ENCODE data around the gene KIT. TPM values are rescaled to one million over a fixed set of nuclear protein-coding genes. Genes with fewer than 3 reads are reported as not detected.

The KIT gene
- total RNA-seq, 1 experiment from 2014 or later: not detected

DNA sequence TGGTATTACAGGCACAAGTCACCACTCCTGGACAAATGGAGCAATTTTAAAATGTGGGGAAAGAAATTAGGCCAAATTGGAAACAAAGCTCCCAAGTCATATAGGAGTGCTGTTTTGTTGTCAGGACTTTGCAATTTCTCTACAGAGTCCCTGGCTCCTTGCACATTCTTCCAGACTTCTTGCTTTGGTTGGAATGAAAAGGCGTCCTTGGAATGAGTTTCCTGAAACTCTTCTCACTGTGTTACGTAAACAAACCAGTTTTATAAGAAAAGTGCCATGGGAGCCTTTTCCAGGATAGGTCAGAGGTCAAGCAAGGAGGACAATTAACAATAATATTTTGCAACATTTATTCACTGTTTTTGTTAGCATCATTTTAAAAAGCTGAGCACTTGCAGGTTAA is 32.4 kb upstream of the KIT start:
- Histone ChIP-seq H3K9me2 (ENCODE audit: insufficient read depth) (no peaks in the 10 kb centered on the region), H3K9me3 (ENCODE audit: control insufficient read depth in 1 of 2, insufficient read depth in 1 of 2, low read depth in 1 of 2, low read length in 2 of 2) (no peaks in the 10 kb centered on the region), H3K79me2 (ENCODE audit: insufficient read depth, low read length) (no peaks in the 10 kb centered on the region), H2AFZ (ENCODE audit: low read depth, low read length, poor library complexity, severe bottlenecking) (no peak overlapping the region), H3K27ac (ENCODE audit: low read depth, low read length) (no peak overlapping the region), H3K9ac (ENCODE audit: low read length) (no peak overlapping the region), H3K4me3 (replicated peaks in 1 of 2; ENCODE audit: low read depth in 1 of 2, low read length in 2 of 2) (no peak overlapping the region), H3K27me3 (ENCODE audit: insufficient read depth, low read length) (peaks cover 28% of the 10 kb centered on the region), H3K36me3 (ENCODE audit: control insufficient read depth in 1 of 2, insufficient read depth in 2 of 2, low read length in 2 of 2) (no peaks in the 10 kb centered on the region), H4K20me1 (ENCODE audit: insufficient read depth) (no peaks in the 10 kb centered on the region), H3K4me1 (ENCODE audit: control insufficient read depth in 1 of 2, insufficient read depth in 2 of 2, low read length in 2 of 2) (no peaks in the 10 kb centered on the region), H3K4me2 (ENCODE audit: low read length) (no peak overlapping the region)
- ChIA-PET RAD21 (ENCODE audit: low non-redundant PET in 1 of 2, low total read pairs in 2 of 2, uncharacterized antibody in 2 of 2, unreplicated experiment in 2 of 2) (no interaction called here), CTCF (no interaction called here), POLR2A (no interaction called here)
- TF ChIP-seq SP1 (IDR thresholded peaks at IDR 0.05; ENCODE audit: low read depth) (no peak), ZFX (IDR thresholded peaks at IDR 0.05) (no peak), FOSL1 (IDR thresholded peaks at IDR 0.05; ENCODE audit: low read depth) (no peak), CEBPB (IDR thresholded peaks at IDR 0.05; ENCODE audit: low read depth) (no peak), ATF3 (IDR thresholded peaks at IDR 0.05) (no peak), TCF7L2 (IDR thresholded peaks at IDR 0.05; ENCODE audit: borderline replicate concordance, extremely low read depth, insufficient read depth, insufficient read length) (no peak), POLR2AphosphoS5 (IDR thresholded peaks at IDR 0.05; ENCODE audit: low read depth, low read length) (no peak), CBX3 (IDR thresholded peaks at IDR 0.05; ENCODE audit: low read depth) (no peak), ELF1 (IDR thresholded peaks at IDR 0.05; ENCODE audit: borderline replicate concordance, low read depth) (no peak), RAD21 (IDR thresholded peaks at IDR 0.05; ENCODE audit: low read depth) (no peak), POLR2A (IDR thresholded peaks at IDR 0.05; ENCODE audit: borderline replicate concordance, extremely low read depth, insufficient read depth, insufficient read length) (no peak)
- TF ChIP-seq, protein P1, sequence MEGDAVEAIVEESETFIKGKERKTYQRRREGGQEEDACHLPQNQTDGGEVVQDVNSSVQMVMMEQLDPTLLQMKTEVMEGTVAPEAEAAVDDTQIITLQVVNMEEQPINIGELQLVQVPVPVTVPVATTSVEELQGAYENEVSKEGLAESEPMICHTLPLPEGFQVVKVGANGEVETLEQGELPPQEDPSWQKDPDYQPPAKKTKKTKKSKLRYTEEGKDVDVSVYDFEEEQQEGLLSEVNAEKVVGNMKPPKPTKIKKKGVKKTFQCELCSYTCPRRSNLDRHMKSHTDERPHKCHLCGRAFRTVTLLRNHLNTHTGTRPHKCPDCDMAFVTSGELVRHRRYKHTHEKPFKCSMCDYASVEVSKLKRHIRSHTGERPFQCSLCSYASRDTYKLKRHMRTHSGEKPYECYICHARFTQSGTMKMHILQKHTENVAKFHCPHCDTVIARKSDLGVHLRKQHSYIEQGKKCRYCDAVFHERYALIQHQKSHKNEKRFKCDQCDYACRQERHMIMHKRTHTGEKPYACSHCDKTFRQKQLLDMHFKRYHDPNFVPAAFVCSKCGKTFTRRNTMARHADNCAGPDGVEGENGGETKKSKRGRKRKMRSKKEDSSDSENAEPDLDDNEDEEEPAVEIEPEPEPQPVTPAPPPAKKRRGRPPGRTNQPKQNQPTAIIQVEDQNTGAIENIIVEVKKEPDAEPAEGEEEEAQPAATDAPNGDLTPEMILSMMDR (IDR thresholded peaks at IDR 0.05 in 2 of 3, conservative IDR thresholded peaks at IDR 0.05 in 1 of 3; ENCODE audit: borderline replicate concordance in 1 of 3, insufficient read depth in 1 of 3, low read depth in 2 of 3, low read length in 2 of 3): no peak
- TF ChIP-seq, protein P2, sequence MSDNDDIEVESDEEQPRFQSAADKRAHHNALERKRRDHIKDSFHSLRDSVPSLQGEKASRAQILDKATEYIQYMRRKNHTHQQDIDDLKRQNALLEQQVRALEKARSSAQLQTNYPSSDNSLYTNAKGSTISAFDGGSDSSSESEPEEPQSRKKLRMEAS (IDR thresholded peaks at IDR 0.05): no peak
- BruUV-seq (replicated peaks): no TSS peak
- ATAC-seq (no peak), DNase-seq (ENCODE audit: low read depth, low spot score) (no peak)
- intact Hi-C loops (cut with micrococcal nuclease): no loop called here

Data from HCT116 (cell line).